ENCODE results near the gene S1PR5.
"Not testable (repeated sequence)": the region's sequence is repeated elsewhere in the genome, so short reads cannot be mapped to it uniquely, and the experiment has no call there.

Gene S1PR5, protein sequence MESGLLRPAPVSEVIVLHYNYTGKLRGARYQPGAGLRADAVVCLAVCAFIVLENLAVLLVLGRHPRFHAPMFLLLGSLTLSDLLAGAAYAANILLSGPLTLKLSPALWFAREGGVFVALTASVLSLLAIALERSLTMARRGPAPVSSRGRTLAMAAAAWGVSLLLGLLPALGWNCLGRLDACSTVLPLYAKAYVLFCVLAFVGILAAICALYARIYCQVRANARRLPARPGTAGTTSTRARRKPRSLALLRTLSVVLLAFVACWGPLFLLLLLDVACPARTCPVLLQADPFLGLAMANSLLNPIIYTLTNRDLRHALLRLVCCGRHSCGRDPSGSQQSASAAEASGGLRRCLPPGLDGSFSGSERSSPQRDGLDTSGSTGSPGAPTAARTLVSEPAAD

DNA sequence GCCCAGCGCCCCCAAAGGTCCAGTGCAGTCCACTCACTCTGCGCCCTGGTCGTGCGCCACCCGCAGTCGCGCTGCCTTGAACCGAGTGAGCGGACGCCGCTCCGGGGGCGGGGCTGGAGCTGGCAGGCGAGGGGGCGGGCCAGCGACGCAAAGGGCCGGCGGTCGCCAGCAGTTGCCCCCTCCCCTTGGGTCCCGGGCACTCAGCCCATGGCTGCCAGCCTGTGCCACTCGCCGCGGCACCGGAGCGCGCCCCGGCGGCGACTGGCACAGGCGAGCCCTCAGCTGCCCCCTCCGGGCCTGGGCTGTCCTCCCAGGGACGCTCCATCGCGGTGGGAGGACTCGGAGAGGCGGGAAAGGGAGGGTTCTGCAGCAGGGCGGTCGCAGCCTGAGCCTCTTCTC is at the start of gene S1PR5:
S1PR5 (minus strand) TSS at position 87 of the 399 bp plus-strand sequence. CDS start 2,436 bp downstream, outside the sequence.
- no peak for DNase-seq (ENCODE audit: low read depth in 2 of 2)

DNA sequence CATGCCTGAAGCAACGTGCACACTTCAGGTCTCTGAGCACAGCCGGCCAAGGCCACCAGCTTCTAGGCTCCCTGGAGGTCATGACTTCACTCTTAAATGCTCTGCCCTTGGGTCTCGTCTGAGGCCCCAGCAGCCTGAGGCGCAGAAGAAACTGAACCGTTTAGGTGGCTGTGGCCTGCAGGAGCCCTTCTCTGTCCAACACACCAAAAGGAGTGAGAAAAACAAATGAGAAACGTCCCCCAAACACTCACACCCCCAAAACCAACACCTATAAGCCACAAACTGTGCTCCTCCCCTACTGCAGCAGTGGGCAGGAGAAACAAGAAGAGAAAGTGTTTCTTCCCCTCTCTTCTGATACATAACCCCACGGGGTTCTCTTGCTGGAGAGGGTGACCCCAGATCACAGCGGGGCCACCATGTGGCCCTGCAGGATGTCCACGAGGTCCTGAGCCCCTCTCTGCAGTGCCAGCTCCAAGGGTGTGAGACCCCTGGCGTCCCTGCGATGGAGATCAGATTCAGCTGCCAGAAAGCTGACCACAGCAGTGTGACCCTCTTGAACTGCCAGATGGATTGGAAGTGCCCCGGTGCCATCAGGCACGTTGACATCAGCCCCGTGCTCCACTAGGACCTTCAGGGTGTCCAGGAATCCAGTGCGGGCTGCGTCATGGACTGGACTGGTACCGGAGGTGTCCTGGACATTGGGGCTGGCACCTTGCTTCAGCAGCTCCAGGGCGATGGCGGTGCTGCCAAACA is 49.6 kb upstream of the S1PR5 start:
- DNase-seq (ENCODE audit: low read depth in 2 of 2): peak in 1 of 2 donors; percentile 45

DNA sequence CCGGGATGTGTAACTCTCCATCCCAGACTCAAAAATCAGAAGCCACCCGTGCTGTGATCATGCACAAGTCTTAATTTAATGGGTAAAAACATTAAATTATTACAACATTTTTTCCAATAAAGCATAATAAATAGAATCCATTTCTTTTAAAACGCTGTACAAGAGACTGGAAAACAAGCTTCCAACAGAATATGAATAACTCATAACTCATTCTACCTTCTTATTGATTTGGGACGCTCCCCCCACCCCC is 49.1 kb upstream of the S1PR5 start:
- no peak for DNase-seq (ENCODE audit: low read depth in 2 of 2)

DNA sequence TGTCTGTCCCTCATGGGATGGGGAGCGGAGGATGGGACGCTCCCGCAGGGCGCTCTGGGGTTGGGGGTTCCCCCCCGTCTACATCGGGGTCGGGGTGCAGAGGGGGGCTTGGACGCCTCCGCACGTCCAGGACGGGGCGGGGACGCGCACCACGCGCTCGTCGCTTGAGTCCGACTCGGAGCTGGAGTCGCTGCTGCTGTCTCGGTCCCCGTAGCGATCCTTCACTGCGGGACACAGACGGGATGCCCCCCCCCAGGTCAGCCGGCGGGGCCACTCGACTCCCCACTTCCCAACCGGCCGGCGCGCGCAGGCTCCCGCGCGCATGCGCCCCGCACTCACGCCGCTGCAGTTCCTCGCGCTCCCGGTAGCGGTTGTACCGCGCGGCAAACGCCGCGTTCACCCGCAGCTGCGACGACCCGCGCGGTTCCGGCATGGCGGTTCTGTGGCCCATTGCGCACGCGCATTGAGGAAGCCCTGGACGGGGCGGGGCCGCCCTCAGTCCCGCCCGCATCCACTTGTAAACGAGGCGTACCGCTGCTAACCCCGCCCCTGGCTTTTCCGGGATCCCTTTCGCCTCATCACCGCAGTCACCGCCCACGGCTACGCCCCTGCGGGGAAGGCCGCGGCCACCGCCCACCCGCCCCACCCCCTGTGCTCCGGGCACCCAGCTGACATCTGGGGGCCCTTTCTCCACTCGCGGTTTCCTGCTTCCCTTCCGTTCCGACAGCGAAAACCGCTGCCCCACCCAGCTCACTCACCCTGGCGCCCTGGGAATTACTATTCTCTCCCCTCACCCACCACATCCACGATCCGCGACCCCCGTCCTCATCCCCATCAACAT is 48.5 kb upstream of the S1PR5 start, which contains the start of gene KRI1:
KRI1 (minus strand) TSS at position 444 of the 841 bp plus-strand sequence; CDS start at position 433, 11 bp downstream.
- peak; percentile 97 for DNase-seq (ENCODE audit: low read depth in 2 of 2)

DNA sequence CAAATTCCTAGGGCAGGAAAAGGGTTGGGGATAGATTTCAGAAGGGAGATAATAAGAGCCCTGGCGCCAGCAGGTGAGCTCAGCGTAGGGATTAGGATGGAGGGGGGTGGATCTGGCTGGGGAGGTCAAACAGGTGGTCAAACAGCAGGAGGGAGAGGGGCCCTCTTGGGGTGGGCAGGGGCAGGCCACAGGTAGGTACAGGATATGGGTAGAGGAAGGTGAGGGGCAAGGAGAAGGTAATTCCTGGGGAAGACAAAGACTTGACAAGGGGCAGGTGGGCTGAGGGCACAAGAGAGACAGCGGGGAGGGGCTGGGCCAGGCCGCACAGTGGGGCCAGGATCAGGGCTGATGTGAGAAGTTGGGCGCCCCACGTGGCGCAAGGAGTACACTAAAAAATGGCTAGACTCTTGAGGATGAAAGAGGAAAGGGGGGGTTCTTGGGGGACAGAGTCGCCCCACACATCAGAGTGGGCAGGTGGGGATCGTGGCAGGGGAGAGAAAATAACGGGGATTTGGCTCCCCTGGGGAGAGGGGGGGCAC is 47.9 kb upstream of the S1PR5 start:
- DNase-seq (ENCODE audit: low read depth in 2 of 2): no peak

DNA sequence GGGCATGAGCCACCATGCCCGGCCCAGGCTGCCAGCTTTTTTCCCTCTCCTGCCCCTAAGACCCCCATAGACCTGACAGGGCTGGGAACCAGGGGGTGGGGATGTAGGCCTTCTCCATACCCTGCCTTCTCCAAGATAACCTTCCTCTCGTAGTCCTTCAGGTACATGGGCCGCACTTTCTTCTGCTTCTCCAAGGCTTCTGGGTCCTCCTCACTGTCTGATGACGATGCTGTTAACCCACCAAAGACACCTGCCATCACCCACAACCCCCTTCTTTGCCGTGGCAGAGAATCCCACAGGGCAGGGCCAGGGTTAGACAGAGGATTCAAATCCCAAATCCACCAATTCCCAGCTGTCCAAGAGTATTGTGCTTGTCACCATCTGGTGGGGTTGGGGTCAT is 45.4 kb upstream of the S1PR5 start:
- no peak for DNase-seq (ENCODE audit: low read depth in 2 of 2)

DNA sequence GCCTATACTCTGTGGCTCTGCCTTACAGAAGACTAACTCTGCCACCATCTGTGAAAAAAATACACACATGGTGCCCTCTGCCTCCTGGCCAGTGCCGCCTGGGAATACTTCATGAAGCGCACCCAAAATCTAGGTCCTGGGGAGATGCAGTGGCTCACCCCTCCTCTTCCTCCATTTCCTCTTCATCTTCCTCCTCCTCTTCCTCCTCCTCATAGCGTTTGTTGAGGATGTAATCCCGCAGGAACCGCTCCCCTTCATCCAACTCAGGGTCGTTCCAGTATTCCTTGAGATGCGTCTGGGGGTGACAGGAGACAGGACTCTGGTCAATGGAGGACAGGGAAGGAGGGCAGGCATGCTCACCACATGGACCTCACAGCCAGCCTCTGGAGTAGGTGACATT is 42.9 kb upstream of the S1PR5 start:
- no peak for DNase-seq (ENCODE audit: low read depth in 2 of 2)

DNA sequence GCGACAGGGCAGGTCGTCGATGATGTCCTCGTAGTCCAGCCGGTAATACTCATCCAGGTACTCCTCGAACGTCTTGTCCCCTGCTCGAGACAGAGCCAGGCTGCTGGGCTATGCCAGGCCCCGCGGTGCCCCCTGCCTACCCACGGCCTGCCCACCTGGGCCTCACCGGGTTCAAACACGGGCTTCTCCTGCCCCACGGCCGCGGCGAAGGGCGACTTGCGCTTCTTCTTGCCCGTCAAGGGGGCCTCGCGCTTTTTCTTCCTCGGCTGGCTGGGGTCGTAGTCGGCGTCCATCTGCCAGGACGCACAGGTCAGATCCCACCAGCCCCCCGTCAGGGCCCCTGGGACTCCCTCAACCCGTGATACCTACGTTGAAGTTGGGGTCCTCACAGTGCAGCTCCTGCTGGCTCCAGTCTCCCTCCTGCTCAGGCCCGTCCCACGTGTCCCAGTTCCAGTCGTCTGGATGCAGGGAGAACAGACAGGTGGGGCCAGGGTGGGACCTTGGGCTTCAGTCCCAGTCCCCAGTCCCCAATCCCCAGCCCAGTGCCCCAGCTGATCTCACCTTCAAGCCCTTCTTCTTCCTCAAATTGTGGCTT is 40.5 kb upstream of the S1PR5 start:
- no peak for DNase-seq (ENCODE audit: low read depth in 2 of 2)

DNA sequence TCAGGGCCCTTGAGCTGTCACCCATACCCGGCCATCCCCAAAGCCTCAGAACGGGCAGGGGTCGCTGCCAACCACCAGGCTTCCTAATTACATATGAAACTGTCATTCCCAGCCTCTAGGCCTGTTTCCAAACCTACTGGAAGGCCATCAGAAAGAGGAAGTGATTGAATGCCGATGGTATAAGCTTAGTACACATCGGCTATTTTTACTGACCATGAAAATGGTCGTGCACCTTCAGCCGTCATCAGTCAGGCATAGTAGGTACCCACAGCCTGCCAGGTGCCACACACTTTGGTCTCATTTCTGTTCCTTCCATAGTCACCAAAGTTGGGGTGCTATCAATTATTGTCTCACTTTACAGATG is 38.3 kb upstream of the S1PR5 start:
- DNase-seq (ENCODE audit: low read depth in 2 of 2): no peak

DNA sequence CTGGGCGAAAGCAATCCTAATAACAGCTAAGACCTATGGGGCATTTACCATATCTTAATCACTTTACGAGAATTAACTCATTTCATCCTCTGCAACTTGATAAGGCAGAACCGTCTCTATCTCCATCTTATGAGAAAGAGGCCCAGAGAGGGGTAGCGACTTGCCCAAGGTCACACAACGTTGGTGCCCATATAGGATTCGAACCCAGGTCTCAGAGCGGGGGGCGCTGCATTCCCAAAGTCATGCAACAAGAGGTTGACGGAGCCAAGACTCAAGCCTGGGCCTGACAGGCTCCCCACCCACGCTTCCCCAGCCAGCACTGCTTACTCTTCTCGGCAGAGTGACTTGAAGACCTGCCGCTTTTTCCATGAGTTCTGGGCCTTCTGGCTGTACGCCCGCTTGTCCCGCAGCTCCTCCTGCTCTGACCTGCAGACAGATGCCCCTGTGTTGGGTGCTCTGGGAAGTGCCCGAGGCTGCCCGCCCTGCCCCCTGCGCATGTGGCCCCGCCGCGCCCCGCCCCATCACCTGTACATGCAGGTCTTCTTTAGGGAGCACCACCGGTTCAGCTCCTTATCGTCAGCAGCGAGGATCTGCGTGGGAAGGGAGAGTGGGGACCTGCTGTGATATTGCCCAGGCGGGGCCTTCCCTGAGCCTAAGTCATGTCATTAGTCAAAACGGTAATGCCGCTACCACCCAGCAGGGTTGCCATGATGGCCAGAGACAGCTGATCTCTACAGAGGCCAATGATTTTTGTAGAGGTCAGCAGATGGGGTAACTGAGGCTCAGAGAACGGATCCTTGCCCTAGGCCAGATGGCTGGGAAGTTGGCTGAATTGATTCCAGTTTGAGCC is 37.7 kb upstream of the S1PR5 start:
- DNase-seq (ENCODE audit: low read depth in 2 of 2): no peak

DNA sequence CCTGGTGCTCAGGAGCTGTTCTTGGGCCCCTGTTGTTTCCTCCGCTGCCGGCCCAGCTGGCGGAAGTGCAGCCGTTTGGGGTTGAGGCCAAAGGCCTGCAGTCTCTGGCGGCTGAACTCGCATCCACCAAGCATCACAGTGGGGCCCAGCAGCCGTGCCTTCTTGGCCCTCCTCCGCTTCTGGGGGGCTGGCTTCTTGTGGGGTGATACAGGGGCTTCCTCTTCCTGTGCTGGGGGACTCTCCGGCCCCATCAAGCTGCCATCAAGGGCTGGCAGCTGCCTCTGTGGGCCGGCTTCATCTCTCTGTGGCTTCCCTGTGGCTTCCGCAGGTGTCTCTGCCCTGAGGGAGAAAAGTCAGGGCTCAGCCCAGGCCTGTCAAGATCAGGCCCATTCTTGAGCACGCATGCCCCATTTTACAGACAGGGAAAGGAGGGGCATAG is 36.7 kb upstream of the S1PR5 start:
- DNase-seq (ENCODE audit: low read depth in 2 of 2): peak; percentile 35 to 39

DNA sequence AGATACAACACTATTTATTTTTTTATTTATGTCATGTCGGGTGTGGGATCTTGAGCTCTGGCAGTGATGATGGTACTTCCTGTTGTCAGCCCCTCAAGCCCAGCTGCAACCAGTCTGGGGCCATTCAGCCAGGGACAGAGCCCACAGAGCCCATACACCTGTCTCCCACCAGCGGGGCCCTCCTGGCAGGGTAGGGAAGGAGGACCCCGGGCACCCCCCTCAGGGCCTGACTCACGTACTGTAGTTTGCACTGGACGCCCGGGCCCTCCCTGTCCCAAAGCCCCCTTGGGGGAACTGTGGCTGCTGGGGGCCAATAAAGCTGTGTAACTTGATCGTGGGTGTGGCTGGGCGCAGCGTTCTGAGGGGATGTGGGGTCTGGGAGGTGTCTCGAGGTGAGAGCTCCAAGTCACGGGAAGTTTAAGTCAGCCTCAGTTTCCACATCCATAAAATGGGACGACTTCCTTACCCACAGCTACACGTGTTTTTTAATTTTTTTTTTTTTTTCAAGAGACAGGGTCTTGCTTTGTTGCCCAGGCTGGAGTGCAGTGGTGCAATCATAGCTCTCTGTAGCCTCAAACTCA is 35.9 kb upstream of the S1PR5 start:
- no peak for DNase-seq (ENCODE audit: low read depth in 2 of 2)

DNA sequence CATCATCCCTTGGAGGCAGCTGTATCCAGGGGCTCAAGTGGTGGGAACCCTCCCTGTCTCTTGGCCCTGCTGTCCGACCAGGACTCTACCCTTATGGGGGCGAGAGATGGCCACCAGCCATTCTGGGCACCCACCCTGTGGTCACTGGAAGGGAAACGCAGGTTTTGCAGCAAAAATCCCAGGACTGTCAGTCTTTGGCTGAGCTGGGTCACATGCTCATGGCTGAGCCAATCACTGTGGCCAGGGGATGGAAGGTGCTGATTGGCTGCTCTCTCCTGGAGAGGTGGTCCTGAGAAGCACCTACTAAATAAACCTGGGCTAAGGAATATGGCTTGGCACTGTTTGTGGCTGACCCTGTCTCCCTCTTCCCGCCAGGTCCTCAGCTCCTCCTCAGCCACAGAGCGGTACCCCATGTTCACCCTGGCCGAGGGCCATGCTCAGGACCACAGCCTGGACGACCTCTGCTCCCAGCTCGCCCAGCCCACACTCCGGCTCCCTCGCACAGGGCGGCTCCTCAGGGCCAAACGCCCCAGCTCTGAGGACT is 35.3 kb upstream of the S1PR5 start:
- DNase-seq (ENCODE audit: low read depth in 2 of 2): no peak

DNA sequence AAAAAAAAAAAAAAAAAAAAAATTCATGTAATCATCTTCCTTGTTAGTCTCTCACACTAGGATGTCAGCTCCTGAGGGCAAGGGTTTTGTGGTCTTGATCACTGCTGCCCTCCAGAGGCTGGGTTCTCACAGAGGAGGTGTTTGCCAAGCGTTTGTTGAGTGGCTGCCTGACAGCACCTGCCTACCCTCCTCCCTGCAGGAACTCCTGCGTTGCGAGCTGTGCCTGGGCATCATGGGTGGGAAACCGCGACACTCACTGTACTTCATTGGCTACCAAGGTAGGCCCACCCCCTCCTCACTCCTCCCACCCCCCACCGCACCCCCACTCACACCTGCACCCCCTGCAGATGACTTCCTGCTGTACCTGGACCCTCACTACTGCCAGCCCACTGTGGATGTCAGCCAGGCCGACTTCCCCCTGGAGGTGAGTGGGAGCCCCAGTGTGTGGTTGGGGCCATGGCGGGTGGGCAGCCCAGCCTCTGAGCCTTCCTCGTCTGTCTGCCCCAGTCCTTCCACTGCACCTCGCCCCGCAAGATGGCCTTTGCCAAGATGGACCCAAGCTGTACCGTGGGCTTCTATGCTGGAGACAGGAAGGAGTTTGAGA is 34.6 kb upstream of the S1PR5 start:
- DNase-seq (ENCODE audit: low read depth in 2 of 2): no peak

DNA sequence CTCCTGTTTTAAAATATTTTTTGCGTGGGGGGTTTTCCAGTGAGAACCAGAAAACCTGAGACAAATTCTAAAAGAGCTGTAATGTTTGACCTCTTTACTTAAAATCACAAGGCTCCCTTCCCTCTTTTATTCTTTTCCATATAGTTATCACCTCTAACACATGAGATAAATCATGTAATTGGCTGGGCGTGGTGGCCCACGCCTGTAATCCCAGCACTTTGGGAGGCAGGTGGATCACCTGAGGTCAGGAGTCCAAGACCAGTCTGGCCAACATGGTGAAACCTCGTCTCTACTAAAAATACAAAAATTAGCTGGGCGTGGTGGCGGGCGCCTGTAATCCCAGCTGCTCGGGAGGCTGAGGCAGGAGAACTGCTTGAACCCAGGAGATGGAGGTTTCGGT is 33.8 kb upstream of the S1PR5 start:
- DNase-seq (ENCODE audit: low read depth in 2 of 2): not testable (repeated sequence)

DNA sequence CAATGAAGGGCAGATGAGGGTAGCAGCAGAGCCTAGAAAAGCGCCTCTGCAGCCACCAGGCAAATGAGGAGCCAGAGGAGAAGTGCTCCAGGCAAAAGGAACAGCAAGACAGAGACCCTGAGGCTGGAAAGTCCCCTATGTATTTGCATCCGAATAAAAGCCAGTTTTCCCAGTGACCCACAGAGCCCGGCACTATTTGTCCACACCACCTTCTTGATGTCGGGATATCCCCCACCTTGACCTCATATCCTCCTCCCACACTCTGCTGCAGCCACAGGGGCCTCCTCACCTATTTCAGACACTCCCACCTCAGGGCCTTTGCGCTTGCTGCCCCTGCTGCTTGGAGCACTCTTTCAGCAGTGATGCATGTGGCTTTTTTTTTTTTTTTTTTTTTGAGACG is 33.1 kb upstream of the S1PR5 start:
- DNase-seq (ENCODE audit: low read depth in 2 of 2): no peak

DNA sequence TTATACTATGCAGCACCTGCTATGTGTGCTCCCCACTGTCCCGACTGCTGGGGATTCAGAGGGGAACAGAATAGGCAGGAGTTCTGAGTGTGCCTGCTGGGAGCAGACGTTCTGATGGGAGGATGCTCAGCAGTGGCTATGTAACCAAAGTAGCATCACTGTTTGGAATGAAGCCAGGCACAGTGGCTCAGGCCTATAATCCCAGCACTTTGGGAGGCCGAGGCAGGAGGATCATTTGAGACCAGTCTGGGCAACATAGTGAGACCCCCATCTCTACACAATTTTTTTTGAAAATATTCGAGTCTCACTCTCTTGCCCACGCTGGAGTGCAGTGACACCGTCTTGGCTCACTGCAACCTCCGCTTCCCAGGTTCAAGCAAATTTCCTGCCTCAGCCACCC is 32.5 kb upstream of the S1PR5 start:
- DNase-seq (ENCODE audit: low read depth in 2 of 2): no peak

DNA sequence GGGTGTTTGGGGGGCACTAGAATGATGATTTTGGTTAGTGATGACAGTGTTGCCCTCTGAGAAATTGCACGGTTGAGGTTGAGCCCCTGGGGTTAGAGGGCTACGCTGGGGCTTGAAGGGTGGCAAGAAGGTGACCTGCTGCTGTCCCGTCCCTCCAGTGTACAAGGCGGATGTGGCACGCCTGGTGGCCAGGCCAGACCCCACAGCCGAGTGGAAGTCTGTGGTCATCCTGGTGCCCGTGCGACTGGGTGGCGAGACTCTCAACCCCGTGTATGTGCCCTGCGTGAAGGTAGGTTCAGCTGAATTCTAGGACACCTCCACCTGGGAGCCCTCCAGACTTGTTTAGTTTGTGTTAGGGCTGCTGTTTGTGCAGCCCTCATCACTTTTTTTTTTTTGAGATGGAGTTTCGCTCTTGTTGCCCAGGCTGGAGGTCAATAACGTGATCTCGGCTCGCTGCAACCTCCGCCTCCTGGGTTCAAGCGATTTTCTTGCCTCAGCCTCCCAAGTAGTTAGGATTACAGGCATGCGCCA is 31.6 kb upstream of the S1PR5 start:
- no peak for DNase-seq (ENCODE audit: low read depth in 2 of 2)

DNA sequence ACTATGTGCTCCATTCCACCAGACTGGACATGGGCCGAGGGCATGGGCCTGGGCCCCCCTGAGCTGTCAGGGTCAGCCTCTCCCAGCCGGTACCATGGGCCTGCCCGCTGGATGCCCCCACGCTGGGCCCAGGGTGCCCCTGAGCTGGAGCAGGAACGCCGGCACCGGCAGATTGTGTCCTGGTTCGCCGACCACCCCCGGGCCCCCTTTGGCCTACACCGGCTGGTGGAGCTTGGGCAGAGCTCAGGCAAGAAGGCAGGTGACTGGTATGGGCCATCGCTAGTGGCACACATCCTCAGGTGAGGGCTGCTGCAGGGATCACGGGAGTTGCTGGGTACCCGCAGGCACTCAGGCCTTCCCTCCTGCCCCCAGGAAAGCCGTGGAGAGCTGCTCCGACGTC is 29.6 kb upstream of the S1PR5 start:
- DNase-seq (ENCODE audit: low read depth in 2 of 2): no peak
